Measurements from ENCODE around the gene GMPPA.

The GMPPA gene

DNA sequence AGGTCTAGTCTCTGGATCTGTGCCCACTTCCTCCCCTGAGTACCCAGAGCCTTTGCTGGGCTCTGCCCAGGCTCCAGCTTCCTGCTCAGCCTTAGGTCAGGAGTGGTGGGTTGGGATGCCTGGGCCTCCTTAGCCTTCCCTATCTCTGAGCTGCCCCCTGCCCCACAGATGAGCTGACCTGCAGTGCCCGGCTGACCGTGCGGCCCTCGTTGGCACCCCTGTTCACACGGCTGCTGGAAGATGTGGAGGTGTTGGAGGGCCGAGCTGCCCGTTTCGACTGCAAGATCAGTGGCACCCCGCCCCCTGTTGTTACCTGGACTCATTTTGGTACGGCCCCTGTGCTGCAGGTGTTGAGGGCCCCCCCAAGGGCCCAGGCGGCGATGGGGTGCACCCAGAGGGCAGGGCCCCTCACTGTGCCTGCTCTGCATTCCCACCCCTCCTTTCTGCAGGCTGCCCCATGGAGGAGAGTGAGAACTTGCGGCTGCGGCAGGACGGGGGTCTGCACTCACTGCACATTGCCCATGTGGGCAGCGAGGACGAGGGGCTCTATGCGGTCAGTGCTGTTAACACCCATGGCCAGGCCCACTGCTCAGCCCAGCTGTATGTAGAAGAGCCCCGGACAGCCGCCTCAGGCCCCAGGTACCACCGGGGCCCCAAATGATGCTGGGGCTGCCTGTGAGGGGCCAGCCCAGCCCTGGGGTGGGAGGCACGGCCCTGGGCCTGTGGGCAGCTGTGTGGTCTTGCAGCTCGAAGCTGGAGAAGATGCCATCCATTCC, 30.1 kb upstream of the GMPPA start:
- no peak for DNase-seq

DNA sequence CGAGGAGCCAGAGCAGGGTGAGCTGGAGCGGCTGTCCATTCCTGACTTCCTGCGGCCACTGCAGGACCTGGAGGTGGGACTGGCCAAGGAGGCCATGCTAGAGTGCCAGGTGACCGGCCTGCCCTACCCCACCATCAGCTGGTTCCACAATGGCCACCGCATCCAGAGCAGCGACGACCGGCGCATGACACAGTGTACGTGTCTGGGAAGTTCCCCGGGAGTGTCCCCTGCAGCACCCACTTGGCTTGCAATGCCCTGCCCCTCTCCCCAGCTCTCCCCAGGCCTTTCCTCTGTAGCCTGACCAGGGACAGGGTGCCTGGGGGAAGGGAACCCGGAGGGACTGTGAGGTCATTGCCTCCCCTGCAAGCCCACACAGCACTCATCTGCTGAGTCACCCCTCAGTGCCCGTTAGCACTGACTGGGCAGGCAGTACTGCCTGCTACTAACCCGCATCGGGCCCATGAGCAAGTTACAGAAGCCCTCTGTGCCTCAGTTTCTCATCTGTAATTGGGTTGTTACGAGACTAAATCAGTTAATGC, 29.4 kb upstream of the GMPPA start:
- DNase-seq: peak; percentile 41

DNA sequence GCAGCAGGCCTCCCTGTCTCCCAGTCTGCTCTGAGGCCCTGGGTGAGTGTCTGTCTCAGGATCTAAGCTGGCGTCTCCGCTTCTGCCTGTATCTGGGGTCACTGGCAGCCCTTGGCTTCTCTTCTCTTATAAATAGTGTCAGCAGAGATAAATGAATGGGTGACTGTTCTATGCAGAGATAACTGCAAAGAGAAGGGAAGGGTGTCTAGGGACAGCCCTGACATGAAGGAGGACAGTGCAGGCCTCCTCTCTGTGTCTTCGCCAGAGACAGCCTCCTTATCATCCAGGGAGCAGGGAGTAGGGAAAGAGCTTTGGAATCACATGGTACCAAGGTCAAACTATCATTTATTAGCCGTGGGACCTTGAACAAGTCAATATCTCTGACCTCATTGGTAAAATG, 28.3 kb upstream of the GMPPA start:
- DNase-seq: no peak

- DNase-seq: no peak
Observed at GRCh38 chr2:219471476-219472371, 27.0 kb upstream of the GMPPA start.

- no peak for DNase-seq
Observed at GRCh38 chr2:219472629-219473187, 26.0 kb upstream of the GMPPA start.

DNA sequence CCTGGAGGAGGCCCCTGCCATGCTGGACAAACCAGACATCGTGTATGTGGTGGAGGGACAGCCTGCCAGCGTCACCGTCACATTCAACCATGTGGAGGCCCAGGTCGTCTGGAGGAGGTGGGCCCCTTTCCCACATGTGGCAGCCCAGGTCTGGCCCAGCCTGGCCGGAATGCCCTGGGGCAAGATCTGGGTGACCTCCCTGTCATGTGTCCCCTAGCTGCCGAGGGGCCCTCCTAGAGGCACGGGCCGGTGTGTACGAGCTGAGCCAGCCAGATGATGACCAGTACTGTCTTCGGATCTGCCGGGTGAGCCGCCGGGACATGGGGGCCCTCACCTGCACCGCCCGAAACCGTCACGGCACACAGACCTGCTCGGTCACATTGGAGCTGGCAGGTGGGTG, 25.2 kb upstream of the GMPPA start:
- no peak for DNase-seq

DNA sequence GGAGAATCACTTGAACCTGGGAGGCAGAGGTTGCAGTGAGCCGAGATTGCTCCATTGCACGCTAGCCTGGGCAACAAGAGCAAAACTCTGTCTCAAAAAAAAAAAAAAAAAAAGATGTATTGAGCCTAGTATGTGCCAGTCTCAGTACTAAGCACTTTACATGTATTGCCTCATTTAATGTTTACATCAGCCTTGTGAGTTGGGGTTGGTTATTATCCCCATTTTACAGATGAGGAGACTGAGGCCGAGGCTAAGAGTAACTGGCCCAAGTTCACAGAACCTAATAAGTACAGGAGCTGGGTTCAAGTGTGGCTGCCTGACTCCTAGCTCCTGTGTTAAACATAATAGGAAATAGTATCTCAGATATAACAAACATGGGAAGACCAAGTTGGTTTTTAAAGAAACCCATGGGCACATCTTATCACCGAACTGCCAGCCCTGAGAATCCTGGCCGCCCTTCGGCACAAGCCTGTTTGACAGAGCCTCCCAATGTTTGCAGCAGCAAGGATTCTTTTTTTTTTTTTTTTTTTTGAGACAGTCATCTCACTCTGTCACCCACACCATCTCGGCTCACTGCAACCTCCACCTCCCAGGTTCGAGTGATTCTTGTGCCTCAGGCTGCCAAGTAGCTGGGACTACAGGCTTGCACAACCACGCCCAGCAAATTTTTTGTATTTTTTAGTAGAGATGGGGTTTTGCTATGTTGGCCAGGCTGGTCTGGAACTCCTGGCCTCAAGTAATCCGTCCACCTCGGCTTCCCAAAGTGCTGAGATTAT, 24.2 kb upstream of the GMPPA start:
- no peak for DNase-seq

DNA sequence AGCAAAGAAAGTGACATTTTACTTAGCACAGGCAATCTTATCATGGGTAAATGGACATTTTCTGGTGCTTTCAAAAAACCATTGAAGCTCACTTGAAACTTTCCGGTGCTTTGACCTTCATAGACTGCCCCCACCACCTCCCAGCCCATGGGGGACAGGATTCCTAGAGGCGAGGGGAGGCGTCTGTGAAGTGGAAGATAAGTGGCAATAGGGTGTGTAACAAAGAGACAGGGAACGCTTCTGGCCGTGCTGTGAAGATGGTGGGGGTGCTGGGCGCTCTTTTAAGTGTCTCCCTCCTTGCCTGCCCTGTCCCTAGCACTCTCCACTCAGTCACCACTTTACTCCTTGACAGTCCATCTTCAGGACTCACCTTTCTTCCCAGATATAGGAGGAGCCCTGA, 23.4 kb upstream of the GMPPA start:
- no peak for DNase-seq

- DNase-seq: peak; percentile 83
Observed at GRCh38 chr2:219475697-219476651, 22.7 kb upstream of the GMPPA start.

DNA sequence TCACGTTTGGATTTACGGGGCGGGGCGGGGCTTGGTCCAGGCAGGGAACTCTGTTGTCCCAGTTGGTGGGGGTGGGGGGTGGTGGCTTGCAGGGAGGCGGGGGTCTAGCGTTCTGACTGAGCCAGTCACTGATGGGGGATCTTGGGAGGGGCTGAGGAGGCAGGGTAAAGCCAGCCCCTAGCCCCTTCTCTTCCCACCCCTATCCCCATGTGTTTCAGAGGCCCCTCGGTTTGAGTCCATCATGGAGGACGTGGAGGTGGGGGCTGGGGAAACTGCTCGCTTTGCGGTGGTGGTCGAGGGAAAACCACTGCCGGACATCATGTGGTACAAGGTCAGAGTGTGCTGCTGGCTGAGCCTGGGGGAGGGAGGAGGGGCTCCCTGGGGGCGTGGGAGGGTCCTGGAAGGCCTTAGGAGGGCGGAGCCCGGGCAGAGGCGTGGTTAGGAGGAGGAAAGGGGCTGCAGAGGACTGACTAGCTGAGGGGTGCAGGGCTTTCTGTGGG, 22.0 kb upstream of the GMPPA start:
- no peak for DNase-seq

- DNase-seq: no peak
Observed at GRCh38 chr2:219477179-219477578, 21.5 kb upstream of the GMPPA start.

DNA sequence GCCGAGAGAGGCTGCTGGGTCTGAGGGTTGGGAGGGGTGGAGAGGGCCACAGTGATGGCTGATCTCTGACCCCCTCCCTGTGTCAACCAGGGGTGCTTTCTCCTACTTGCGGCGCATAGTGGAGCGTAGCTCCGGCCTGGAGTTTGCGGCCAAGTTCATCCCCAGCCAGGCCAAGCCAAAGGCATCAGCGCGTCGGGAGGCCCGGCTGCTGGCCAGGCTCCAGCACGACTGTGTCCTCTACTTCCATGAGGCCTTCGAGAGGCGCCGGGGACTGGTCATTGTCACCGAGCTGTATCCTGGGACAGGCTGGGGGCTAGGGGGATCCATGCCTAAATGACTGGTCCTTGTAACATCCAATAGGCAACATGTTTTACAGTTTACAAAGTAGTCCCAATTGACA, 20.9 kb upstream of the GMPPA start:
- no peak for DNase-seq

DNA sequence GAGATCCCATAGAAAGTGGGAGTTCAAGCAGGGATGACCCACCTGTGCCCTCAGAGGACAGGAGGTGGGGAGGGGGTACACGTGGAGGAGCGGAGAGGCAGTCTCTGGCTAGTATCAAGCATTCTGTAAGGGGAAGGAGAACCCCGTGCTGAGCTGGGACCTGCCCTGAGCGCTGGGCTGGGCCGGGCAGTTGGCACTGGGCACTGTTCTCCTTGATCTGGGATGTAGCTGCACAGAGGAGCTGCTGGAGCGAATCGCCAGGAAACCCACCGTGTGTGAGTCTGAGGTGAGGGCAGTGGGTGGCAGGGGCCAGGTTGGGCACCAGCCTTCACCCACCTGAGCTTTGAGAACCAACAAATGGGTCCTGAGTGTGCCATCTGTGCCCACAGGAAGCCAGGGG, 19.8 kb upstream of the GMPPA start:
- DNase-seq: no peak

- no peak for DNase-seq
Observed at GRCh38 chr2:219480004-219480403, 18.7 kb upstream of the GMPPA start.

GRCh38 chr2:219482674-219483405, 15.9 kb upstream of the GMPPA start:
- no peak for DNase-seq

DNA sequence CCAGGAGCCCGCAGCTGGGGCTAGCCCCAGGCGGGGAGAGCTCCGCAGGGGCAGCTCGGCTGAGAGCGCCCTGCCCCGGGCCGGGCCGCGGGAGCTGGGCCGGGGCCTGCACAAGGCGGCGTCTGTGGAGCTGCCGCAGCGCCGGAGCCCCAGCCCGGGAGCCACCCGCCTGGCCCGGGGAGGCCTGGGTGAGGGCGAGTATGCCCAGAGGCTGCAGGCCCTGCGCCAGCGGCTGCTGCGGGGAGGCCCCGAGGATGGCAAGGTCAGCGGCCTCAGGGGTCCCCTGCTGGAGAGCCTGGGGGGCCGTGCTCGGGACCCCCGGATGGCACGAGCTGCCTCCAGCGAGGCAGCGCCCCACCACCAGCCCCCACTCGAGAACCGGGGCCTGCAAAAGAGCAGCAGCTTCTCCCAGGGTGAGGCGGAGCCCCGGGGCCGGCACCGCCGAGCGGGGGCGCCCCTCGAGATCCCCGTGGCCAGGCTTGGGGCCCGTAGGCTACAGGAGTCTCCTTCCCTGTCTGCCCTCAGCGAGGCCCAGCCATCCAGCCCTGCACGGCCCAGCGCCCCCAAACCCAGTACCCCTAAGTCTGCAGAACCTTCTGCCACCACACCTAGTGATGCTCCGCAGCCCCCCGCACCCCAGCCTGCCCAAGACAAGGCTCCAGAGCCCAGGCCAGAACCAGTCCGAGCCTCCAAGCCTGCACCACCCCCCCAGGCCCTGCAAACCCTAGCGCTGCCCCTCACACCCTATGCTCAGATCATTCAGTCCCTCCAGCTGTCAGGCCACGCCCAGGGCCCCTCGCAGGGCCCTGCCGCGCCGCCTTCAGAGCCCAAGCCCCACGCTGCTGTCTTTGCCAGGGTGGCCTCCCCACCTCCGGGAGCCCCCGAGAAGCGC, 15.0 kb upstream of the GMPPA start:
- no peak for DNase-seq

DNA sequence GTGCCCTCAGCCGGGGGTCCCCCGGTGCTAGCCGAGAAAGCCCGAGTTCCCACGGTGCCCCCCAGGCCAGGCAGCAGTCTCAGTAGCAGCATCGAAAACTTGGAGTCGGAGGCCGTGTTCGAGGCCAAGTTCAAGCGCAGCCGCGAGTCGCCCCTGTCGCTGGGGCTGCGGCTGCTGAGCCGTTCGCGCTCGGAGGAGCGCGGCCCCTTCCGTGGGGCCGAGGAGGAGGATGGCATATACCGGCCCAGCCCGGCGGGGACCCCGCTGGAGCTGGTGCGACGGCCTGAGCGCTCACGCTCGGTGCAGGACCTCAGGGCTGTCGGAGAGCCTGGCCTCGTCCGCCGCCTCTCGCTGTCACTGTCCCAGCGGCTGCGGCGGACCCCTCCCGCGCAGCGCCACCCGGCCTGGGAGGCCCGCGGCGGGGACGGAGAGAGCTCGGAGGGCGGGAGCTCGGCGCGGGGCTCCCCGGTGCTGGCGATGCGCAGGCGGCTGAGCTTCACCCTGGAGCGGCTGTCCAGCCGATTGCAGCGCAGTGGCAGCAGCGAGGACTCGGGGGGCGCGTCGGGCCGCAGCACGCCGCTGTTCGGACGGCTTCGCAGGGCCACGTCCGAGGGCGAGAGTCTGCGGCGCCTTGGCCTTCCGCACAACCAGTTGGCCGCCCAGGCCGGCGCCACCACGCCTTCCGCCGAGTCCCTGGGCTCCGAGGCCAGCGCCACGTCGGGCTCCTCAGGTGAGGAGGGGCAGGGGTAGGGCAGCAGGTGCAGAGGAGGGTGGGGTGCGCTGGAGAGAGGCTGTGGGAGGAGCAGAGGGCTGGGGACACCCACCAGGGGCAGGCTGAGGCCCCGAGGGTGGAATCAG, 14.1 kb upstream of the GMPPA start:
- no peak for DNase-seq

GRCh38 chr2:219485201-219485580, 13.5 kb upstream of the GMPPA start:
- DNase-seq: no peak
